ENCODE measurements around the gene HAUS6.

The HAUS6 gene

GRCh38 chr9:19119246-19119645, 16.5 kb upstream of the HAUS6 start:
- TF ChIP-seq SPI1 (IDR thresholded peaks at IDR 0.05; ENCODE audit: borderline replicate concordance, low read depth) (no peak), GABPA (IDR thresholded peaks at IDR 0.05; ENCODE audit: low read depth) (no peak), POLR2AphosphoS5 (IDR thresholded peaks at IDR 0.05; ENCODE audit: low read depth) (no peak), CTCF (IDR thresholded peaks at IDR 0.05; ENCODE audit: insufficient read depth, low read length) (no peak), REST (IDR thresholded peaks at IDR 0.05; ENCODE audit: insufficient replicate concordance, low read depth) (no peak)
- DNase-seq (ENCODE audit: low read depth in 1 of 2, low spot score in 1 of 2), result peak in 1 of 2 experiments; percentile 23
- Histone ChIP-seq H3K27me3 (ENCODE audit: insufficient read depth, poor library complexity, severe bottlenecking) (no peaks in the 10 kb centered on the region), H3K4me3 (replicated peaks; ENCODE audit: insufficient read depth, low read length) (no peak overlapping the region), H3K27ac (replicated peaks) (peak overlapping the region; percentile 38)

- DNase-seq (ENCODE audit: low read depth in 1 of 2, low spot score in 1 of 2), result no peak
- H3K27me3 ChIP-seq (ENCODE audit: insufficient read depth, poor library complexity, severe bottlenecking), result no peaks in the 10 kb centered on the region
- H3K27ac ChIP-seq (replicated peaks), result no peak overlapping the region
- no peak overlapping the region for H3K4me3 ChIP-seq (replicated peaks; ENCODE audit: insufficient read depth, low read length)
- TF ChIP-seq SPI1 (IDR thresholded peaks at IDR 0.05; ENCODE audit: borderline replicate concordance, low read depth) (no peak), CTCF (IDR thresholded peaks at IDR 0.05; ENCODE audit: insufficient read depth, low read length) (no peak), POLR2AphosphoS5 (IDR thresholded peaks at IDR 0.05; ENCODE audit: low read depth) (no peak), GABPA (IDR thresholded peaks at IDR 0.05; ENCODE audit: low read depth) (no peak), REST (IDR thresholded peaks at IDR 0.05; ENCODE audit: insufficient replicate concordance, low read depth) (no peak)
Observed at GRCh38 chr9:19117039-19117716, 14.5 kb upstream of the HAUS6 start.

- Histone ChIP-seq H3K4me3 (replicated peaks; ENCODE audit: insufficient read depth, low read length) (no peak overlapping the region), H3K27me3 (ENCODE audit: insufficient read depth, poor library complexity, severe bottlenecking) (no peaks in the 10 kb centered on the region), H3K27ac (replicated peaks) (no peak overlapping the region)
- DNase-seq (ENCODE audit: low read depth in 1 of 2, low spot score in 1 of 2), result no peak
- TF ChIP-seq SPI1 (IDR thresholded peaks at IDR 0.05; ENCODE audit: borderline replicate concordance, low read depth), result no peak
- no peak for TF ChIP-seq REST (IDR thresholded peaks at IDR 0.05; ENCODE audit: insufficient replicate concordance, low read depth)
- no peak for TF ChIP-seq POLR2AphosphoS5 (IDR thresholded peaks at IDR 0.05; ENCODE audit: low read depth)
- TF ChIP-seq CTCF (IDR thresholded peaks at IDR 0.05; ENCODE audit: insufficient read depth, low read length), result no peak
- TF ChIP-seq GABPA (IDR thresholded peaks at IDR 0.05; ENCODE audit: low read depth), result no peak
Observed at GRCh38 chr9:19116107-19116790, 13.5 kb upstream of the HAUS6 start.
